NCI-H2029 (cell line): ENCODE results near the gene TAF13.
"Not testable (repeated sequence)": the region's sequence is repeated elsewhere in the genome, so short reads cannot be mapped to it uniquely, and the experiment has no call there.

Source experiments
- DNase-seq: peaks from one replicate; lab custom pipeline; 2025; lab: John Stamatoyannopoulos, UW

Gene TAF13

GRCh38 chr1:109046671-109047070 lies 29.1 kb downstream of the TAF13 start:
- DNase-seq, result no peak

- DNase-seq, result no peak
Measured at GRCh38 chr1:109045595-109045994, 30.2 kb downstream of the TAF13 start.

DNA sequence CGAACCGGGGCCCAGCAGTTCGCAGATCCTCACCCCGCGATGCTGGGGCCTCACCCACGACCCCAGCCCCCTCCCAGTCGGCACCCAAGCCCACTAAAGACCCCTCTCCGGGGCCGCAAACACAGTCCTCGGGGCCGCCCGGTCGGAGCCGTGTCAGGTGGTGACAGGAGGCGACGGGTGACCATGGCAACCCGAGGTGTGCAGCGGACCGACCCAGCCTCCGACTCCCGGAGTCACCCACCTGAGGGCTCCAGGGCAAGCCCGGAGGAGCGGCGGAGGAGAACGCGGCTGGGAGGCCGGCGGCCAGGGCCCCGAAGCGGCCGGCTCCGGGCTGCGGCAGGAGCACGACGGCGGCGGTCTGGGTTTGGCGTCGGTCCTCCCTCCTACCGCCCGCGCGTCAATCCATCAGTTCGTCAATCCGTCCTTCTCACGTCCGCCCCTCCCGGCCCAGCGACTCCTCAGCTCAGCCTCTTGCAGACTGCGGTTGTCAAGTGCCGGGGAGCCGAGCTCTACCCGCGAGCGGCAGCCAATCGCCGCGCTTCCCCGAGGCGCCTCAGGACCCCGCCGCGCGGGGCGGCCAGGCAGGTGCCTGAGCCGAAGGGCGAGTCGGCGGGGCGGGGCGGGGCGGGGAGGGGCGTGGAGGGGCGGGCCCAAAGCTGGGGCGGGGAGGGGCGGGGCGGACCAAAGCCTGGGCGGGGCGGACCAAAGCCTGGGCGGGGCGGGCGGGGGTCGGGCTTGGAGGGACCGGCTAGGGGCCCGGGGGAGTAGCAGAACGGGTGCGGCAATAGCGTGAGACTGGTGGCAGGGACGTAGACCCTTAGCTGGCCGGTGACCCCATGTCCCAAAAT lies 34.0 kb downstream of the TAF13 start, which contains the start of gene WDR47:
Gene WDR47, minus strand, starts transcription at position 482 of the 848 bp plus-strand sequence. CDS start 18,590 bp downstream, outside the sequence.
- peak; percentile 84 for DNase-seq

- DNase-seq, result no peak
Measured at GRCh38 chr1:109040989-109041620, 34.7 kb downstream of the TAF13 start.

GRCh38 chr1:109040627-109040988 lies 35.2 kb downstream of the TAF13 start:
- DNase-seq, result no peak

DNA sequence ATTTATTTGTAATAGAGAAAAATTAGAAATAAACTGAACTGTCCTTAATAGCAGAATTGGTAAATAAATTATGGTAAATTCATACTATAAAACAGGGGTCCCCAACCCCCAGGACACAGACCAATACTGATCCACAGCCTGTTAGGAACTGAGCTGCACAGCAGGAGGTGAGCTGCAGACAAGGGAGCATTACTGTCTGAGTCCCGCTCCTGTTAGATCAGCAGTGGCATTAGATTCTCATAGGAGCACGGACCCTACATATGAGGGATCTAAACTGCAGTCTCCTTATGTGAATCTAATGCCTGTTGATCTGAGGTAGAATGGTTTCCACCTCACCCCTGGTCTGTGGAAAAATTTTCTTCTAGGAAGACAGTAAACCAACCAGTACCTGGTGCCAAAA lies 41.4 kb downstream of the TAF13 start:
- no peak for DNase-seq

DNA sequence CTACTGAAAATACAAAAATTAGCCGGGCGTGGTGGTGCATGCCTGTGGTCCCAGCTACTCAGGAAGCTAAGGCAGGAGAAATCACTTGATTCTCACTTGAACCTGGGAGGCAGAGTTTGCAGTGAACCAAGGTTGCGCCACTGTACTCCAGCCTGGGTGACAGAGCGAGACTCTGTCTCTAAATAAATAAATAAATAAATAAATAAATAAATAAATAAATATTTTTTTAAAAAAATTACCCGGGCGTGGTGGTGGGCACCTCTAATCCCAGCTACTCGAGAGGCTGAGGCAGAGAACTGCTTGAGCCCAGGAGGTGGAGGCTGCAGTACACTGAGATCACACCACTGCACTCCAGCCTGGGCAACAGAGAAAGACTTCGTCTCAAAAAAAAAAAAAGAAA lies 46.3 kb downstream of the TAF13 start:
- not testable (repeated sequence) for DNase-seq

DNA sequence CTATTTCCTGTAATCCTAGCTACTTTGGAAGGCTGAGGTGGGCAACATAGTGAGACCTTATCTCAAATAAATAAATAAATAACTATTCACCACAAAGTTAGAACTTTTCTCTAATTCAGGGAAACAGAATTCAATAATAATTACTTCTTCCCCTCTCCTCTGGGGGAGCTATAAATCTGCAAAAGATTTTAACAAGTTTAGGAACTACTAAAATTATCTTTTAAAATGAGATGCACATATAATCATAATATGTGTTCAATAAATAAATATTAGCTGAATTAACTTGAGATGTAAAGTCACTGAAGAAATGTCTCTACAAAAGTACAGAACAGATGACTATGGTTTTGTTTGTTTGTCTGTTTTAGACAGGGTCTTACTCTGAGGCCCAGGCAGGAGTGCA lies 48.0 kb downstream of the TAF13 start:
- no peak for DNase-seq

- no peak for DNase-seq
Measured at GRCh38 chr1:109025694-109026093, 50.1 kb downstream of the TAF13 start.

GRCh38 chr1:109024646-109025045 lies 51.2 kb downstream of the TAF13 start:
- no peak for DNase-seq

- DNase-seq, result no peak
Measured at GRCh38 chr1:109020693-109021257, 55.0 kb downstream of the TAF13 start.

DNA sequence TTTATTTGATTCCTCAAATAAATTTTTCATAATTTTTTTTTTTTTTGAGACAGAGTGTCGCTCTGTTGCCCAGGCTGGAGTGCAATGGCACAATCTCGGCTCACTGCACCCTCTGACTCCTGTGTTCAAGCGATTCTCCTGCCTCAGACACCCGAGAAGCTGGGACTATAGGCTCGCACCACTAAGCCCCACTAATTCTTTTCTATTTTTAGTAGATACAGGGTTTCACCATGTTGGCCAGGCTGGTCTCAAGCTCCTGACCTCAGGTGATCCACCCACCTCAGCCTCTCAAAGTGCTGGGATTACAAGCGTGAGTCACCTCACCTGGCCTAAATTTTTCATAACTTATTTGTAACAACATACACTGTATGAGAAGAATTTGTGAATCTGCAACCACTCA lies 58.1 kb downstream of the TAF13 start:
- not testable (repeated sequence) for DNase-seq

DNA sequence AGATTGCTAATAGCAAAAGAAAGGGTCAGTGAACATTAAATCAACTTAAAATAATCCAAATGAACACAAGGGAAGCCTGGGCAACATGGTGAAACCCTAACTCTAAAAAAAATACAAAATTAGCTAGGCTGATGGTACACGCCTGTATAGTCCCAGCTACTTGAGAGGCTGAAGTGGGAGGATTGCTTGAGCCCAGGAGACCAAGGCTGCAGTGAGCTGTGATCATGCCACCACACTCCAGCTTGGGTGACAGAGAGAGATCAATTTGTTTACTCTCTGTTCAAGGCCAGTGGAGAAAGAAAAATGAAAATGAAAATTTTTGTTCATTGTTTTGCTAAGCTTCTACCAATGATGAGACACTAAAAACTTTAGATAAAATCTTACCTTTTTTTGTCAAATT lies 58.7 kb downstream of the TAF13 start:
- DNase-seq, result no peak
